ENCODE data around the gene OPCML.

DNA sequence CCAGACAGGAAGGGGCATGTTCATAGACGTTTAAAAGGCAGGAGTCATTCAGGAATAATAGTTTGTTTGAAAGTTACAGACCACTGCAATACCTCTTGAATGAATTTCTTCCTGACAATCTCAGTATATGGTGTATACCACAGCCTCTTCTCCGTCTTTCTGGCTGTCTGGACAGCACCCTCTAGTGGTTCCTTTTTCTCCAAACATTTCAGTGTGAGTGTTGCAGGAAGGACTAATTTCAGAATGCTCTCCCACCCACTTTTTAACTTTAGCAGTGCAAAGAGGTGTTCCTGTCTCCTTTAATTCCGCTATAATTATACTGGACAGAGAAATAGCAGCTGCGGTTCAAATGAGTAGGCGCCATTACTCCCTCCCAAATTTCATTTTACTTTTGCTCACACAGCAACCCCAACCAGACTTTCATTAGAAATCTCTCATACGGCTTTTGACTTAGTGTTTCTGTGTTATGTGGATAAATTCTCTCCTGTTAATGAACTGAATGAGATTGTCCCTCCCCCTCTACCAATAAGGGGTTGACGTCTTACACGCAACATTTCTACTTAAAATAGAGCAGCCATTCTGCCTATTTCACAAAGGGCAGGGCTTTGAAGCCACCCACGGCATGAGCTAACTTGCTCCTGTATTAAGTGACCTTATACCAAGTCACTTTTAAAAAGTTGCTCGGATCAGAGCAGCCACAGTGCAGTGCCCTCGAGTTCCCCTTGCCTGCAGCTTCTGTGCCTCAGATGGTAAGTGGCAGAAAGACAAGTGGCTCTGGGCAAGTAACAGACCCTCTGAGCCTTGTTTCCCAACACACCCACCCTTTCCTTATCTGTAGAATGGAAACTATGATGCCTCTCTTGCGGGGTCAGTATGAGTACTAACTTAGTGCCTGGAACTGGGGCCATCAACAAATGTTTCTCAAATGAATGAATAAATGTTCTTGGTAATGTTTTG lies 368.6 kb downstream of the OPCML start:
- TF ChIP-seq, protein P1, sequence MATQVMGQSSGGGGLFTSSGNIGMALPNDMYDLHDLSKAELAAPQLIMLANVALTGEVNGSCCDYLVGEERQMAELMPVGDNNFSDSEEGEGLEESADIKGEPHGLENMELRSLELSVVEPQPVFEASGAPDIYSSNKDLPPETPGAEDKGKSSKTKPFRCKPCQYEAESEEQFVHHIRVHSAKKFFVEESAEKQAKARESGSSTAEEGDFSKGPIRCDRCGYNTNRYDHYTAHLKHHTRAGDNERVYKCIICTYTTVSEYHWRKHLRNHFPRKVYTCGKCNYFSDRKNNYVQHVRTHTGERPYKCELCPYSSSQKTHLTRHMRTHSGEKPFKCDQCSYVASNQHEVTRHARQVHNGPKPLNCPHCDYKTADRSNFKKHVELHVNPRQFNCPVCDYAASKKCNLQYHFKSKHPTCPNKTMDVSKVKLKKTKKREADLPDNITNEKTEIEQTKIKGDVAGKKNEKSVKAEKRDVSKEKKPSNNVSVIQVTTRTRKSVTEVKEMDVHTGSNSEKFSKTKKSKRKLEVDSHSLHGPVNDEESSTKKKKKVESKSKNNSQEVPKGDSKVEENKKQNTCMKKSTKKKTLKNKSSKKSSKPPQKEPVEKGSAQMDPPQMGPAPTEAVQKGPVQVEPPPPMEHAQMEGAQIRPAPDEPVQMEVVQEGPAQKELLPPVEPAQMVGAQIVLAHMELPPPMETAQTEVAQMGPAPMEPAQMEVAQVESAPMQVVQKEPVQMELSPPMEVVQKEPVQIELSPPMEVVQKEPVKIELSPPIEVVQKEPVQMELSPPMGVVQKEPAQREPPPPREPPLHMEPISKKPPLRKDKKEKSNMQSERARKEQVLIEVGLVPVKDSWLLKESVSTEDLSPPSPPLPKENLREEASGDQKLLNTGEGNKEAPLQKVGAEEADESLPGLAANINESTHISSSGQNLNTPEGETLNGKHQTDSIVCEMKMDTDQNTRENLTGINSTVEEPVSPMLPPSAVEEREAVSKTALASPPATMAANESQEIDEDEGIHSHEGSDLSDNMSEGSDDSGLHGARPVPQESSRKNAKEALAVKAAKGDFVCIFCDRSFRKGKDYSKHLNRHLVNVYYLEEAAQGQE (IDR thresholded peaks at IDR 0.05; ENCODE audit: borderline replicate concordance) = no peak
- TF ChIP-seq, protein P2, sequence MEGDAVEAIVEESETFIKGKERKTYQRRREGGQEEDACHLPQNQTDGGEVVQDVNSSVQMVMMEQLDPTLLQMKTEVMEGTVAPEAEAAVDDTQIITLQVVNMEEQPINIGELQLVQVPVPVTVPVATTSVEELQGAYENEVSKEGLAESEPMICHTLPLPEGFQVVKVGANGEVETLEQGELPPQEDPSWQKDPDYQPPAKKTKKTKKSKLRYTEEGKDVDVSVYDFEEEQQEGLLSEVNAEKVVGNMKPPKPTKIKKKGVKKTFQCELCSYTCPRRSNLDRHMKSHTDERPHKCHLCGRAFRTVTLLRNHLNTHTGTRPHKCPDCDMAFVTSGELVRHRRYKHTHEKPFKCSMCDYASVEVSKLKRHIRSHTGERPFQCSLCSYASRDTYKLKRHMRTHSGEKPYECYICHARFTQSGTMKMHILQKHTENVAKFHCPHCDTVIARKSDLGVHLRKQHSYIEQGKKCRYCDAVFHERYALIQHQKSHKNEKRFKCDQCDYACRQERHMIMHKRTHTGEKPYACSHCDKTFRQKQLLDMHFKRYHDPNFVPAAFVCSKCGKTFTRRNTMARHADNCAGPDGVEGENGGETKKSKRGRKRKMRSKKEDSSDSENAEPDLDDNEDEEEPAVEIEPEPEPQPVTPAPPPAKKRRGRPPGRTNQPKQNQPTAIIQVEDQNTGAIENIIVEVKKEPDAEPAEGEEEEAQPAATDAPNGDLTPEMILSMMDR (IDR thresholded peaks at IDR 0.05; ENCODE audit: poor library complexity, severe bottlenecking) = peak; percentile 79
- TF ChIP-seq EZH2 (IDR thresholded peaks at IDR 0.05; ENCODE audit: borderline replicate concordance, insufficient read depth, low read length, poor library complexity, severe bottlenecking) = no peak
- TF ChIP-seq RAD21 (conservative IDR thresholded peaks at IDR 0.05) = peak; percentile 70
- no peak for TF ChIP-seq POLR2AphosphoS5 (IDR thresholded peaks at IDR 0.05)
